HG03432 (cell line): ENCODE data around the gene AGAP1.
"Not testable (repeated sequence)": the region's sequence is repeated elsewhere in the genome, so short reads cannot be mapped to it uniquely, and the experiment has no call there.

Experiments used
- ATAC-seq: cut with Tn5 transposase; IDR thresholded peaks from one replicate; pipeline ENCODE4 v1.9.1; 2021; ENCODE audit warnings: mild to moderate bottlenecking, moderate library complexity; ENCODE audit not compliant: unreplicated experiment

AGAP1 gene

DNA sequence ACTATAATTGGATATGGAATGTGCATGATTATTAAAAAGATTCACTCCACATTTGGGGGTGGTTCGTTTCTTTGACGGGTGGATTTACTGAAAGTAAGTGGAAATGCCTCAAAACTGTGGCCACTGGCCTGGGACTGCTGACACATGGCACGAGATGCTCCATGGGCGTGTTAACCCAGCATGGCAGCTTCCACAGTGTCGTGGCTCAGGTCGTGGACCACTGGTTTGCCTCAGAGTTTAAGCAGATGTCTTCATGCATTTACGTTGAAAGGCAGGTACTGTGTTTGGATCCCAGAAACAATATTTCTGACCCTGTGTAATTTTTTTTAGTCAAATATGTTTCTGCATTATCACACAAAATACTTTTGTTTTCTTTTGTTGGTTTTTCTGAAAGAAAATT is 432.4 kb downstream of the AGAP1 start:
- no peak for ATAC-seq

DNA sequence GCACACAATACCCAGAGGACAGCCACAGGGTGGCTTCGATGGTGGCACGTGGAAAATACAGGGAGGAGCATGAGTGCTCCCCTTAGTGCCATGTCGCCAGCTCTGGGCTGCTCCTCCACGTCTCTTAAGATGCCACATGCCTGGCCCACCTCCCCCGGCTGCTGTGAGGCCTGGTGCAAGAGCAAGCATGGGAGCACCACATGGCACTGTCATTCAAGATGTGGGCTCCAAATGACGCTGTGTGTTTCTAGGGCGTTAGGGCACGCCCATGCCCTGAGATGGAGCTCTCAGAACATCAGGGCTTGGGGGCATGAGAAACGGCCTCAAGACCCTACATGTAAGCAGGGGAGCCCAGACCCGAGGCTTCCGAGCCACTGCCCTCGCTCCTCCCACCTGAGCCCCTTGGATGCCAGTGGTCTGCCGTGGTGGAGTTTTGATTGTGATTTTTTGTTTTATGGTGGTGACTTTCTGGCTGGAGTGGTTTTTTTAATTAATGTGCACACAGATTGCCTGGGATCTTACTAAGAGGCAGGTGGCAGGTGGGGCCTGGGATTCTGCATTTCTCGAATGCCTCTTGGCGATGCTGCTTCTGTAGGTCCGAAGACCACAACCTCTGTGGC is 435.0 kb downstream of the AGAP1 start:
- no peak for ATAC-seq

DNA sequence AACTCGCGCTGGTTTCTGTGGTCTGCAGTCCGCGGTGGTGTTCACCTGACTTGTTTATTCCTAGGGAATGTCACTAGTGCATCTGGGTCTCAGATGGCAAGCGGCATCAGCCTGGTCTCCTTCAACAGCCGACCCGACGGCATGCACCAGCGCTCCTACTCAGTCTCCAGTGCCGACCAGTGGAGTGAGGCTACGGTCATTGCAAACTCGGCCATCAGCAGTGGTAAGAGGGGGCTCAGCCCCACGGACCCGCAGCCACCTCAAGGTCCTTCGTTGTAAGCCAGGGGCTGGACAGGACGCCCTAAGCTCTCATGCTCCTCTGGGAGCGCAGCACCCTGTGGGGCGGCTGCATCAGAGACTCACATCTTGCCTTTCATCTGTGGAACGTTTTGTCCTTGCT is 436.9 kb downstream of the AGAP1 start:
- ATAC-seq: no peak

DNA sequence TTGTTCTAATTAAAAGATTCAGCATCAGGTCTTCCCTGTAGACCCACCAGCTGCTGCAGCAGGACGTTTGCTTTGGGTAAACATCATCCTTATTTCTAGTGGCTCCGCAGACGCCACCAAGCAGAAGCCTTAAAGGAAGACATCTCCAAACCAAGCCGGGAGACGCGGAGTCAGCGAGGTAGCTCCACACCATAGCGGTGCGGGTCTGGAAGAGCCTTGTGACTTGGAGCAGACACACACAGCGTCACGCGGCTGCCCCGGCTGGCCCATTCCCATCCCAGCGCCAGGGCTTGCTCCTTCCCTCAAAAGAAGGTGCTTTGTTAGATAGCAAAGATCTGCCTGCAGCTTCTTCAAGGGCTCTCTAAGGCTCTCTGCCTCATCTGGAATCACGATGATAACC is 437.8 kb downstream of the AGAP1 start:
- no peak for ATAC-seq

DNA sequence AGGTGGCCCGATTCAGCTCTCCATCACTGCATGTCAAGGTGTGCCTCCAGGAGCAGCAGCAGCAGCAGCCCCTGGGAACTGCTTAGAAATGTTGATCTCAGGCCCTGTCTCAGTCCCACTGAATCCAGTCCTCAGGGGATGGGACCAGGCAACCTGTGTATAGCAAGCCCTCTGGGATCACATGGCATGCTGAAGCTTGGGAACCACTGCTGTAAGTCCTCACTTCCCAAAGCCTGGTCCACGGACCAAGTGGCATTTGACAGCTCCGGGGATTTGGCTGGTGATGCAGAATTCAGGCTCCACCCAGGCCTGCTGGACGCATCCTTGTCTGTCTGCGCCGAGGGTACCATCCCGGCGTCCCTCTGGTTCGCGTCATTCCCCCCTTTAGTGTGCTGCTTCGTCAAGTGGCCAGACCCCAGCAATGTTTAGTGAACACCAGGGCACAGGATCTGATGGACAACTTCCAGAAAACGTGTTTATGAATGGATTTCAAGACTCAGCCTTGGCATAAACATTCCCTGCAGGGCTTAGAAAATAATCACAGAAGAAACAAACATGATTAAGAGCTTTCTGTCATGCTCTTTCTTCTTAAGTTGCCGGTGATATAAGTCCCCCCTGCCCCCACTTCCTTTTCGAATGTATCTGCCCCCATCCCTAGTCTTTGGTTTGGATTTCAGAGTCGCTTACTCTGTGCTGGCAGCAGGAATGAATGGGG is 440.4 kb downstream of the AGAP1 start:
- ATAC-seq: no peak

DNA sequence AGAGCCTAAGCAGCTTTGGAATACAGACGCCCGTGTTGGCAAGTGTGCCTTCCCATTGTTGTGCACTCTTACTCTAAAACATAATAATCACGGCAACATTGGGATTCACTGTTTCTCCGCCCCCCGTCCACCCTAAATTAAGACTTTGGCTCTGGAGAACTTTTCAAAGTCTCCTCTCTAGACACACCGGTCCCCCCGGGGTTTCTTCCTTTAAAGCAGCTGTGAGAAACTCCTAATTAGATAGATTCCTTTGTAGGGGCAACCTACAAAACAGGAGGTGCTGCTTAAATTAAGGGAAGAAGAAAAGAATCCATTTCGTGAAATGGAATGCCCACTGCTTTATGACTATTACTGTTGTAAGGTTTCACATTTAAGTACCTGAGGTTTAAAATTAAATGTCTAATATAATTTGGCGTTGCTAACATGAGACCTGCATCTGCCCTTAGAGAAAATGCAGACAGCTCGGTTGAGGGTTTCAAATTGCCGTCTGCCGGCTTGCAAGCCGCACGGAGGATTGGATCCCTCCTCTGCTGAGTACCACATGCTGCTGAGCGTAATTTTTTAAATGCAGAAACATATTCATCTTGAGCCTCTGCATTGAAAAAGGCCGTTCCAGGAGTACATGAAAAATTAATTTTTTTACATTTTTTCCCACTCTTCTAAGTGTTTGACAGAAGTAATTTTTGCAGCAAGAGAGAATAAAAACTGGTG is 441.1 kb downstream of the AGAP1 start:
- no peak for ATAC-seq

DNA sequence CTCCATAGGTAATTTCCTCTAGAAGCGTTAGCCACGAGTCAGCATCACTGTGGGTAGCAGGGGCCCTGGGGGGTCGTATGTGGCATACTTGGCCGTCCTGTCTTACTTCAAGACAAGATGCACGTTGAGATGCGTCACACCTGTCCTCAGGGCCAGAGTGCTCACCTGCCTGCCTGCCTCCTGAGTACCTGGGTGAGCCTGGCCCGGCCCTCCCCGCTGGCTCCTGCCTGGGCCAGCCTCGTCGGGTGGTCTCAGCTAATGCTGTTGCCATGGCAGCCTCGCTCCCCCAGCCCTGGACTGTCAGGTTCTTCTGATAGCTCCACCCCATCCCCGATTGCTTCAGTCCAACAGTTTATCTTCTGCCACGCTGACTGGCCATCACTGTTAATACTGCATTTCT is 441.9 kb downstream of the AGAP1 start:
- no peak for ATAC-seq

DNA sequence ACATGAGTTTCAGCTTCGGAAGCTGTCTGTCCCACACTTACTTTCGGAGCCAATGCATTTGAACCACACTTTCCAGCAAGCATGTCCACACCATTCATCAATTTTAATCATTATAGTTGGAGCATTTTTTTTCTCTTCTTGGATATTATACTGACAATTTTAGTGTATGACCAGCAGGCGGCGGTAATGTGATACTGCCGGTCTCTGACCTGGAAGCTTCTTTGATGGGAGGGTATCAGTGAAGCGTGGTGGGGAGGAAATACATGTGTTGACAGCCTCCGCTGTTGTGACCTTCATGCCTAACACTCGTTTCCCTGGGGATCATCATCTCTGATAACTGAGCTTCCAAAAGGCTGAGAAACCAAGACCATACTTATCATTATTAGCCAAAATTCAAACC is 442.6 kb downstream of the AGAP1 start:
- no peak for ATAC-seq

DNA sequence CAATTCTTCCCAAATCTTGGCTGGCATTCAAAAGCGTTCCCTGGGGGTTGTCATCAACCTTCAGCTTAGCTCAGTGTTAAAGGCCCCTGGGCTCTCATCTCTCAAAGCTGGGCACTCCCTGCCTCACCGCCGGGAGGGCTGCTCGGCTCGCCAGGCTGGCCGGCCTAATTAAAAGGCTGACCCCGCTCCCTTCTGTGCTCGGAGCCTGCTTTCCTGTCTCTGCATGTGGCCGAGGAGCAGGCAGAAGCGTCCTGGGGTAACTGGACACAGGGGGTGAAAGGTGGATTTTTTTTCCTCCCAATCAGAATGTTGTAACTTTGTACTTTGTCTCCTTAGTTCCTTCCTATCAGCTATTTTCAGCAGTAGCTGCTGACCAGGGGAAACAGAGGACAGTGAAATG is 443.2 kb downstream of the AGAP1 start:
- ATAC-seq: no peak

DNA sequence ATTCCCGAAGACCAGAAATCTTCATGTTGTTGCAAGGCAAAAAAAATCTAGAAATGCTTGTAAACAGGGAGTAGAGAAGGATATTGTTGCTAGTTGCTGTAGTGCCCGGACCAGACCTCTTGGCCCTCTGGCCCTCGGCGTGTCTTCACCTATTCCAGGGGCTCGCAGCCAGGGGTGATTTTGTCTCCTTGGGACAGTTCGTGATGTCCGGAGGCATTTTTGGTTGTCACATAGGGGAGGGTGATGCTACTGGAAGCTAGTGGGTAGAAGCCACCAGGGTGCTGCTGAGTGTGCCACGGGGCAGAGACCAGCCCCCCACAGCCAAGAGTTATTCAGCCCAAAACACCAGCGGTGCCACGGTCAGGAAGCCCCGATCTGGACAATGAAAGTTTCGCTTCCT is 443.7 kb downstream of the AGAP1 start:
- ATAC-seq: no peak

DNA sequence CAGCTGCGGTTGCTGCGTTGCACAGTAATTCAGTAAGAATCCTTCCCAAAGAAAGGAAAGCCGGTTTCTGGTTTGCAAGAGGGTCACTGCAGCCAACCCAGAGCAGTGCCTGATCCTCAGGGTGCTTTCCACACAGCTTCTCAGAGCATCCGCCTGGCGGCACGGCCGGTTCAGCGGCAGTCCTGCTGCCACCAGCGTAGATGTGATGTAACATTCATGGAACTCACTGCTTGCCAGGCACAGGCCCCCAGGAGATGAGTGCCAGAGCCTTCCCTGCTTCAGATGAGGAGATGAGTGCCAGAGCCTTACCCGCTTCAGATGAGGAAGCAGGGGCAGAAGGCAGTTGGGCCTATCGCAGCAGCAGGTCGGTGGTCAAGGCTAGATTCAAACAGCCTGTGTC is 444.1 kb downstream of the AGAP1 start:
- ATAC-seq: no peak

DNA sequence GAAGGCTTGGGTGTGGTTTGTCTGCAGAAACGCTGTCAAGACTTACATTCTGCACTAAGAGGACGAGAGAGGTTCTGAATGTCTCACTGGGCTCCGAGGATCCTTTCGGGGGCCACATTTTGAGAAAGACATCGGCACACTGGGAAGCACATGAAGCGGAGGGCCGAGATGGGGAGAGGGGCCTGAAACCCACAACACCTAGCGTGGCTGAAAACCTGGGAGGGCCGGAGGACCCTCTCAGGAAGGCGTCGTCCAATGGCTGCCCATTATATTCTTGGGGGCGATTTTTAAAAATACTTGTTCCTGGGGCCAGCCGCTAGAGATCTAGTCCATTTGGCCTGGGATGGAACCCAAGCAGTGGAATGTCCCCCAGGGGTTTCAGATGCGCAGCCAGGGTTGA is 444.8 kb downstream of the AGAP1 start:
- no peak for ATAC-seq

DNA sequence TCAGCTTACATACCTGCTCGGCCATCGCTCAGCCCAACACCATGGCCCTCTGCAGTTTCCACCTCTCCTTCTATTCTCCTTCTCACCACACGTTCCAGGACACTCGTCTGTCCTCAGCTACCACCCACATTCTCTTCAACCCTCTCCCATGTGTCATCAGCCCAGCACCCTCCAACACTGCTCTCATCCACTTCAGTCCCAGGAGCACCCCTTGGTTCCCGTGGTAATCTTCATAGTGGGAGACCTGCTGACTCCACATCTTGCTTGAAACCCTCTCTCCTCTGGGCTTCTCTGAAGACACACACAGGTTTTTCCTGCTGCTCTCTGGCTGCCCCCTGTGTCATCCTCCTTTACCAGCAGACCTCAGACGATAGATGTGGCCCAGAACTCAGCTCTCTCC is 445.6 kb downstream of the AGAP1 start:
- ATAC-seq: no peak

DNA sequence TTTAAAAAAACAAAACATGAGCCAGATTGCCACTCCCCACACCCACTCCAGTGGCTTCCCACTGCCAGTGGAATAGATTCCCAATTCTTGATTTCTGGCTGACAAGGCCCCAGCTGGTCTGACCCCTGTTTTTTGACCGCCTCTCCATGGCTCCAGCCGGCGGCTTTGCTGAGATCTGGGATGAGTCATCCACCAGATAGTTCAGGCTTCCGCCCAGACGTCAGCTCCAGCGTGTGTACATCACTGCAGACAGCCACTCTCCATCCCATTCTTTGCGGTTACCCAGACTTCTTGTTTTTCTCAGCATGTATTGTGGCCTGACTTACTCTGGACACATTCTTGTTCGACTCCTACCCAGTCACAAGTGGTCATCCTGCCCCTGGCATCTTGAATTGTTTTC is 446.5 kb downstream of the AGAP1 start:
- ATAC-seq: no peak

DNA sequence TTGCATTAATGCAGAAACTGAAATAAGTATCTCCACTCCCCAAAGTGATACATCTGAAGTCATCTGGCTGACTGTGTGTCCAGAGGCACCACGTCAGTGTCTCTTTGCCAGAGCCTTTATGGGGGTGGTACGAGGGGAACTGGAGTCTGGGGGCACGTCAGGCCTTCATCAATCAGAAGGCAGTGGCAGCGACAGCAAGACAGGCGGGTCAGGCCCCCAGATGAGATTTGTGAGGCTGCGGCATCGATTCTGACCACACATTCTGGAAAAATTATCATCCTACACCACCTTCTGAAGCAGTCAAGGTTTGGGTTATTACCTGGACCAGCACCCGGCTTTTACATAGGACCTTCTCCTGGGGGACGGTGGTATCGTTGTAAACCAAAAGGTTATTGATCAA is 450.7 kb downstream of the AGAP1 start:
- ATAC-seq: no peak

DNA sequence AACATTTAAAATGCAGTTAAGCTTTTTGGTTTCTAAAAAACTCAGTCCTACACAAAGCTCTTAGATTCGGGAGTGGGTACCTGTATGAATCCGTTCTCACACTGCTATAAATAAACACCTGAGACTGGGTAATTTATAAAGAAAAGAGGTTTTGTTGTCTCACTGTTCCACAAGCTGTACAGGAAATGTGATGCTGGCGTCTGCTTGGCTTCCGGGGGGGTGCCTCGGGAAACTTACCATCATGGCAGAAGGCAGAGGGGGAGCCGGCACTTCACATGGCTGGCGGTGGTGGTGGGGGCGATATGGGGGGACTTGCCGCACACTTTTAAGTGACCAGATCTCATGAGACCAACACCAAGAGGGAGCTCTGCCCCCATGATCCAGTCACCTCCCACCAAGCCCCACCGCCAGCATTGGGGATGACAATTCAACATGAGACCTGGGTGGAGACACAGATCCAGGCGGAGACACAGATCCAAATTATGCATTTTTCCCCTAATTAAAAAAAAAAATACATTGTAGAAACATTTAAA is 451.8 kb downstream of the AGAP1 start:
- ATAC-seq: no peak

DNA sequence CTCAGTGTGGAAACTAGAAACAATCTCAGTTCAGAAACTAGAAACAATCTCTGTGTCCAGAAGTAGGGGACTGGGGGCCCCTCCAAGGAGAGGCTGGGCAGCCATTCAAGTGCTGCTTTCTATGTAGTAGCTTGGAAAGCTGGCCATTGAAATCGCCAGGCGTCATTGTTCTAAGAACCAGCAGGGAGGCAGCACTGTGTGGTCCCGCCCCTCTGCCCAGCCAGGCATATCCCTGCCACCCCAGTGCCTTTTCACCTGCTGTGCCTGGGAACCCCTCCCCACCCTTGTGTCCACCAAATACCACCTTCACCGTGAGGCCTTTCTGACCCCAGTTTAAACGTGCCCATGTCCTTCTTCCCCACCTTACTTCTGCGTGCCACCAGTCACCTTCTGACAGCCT is 452.7 kb downstream of the AGAP1 start:
- ATAC-seq: no peak

DNA sequence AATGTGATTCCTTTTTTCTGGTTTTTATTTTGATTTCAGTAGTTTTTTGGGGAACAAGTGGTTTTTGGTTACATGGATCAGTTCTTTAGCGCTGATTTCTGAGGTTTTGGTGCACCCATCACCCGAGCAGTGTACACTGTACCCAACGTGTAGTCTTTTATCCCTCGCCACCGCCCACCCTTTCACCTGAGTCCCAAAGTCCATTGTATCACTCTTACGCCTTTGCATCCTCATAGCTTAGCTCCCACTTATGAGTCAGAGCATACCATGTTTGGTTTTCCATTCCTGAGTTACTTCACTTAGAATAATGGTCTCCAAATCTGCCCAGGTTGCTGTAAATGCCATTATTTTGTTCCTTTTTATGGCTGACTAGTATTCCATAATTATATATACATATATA is 453.2 kb downstream of the AGAP1 start:
- ATAC-seq: not testable (repeated sequence)

DNA sequence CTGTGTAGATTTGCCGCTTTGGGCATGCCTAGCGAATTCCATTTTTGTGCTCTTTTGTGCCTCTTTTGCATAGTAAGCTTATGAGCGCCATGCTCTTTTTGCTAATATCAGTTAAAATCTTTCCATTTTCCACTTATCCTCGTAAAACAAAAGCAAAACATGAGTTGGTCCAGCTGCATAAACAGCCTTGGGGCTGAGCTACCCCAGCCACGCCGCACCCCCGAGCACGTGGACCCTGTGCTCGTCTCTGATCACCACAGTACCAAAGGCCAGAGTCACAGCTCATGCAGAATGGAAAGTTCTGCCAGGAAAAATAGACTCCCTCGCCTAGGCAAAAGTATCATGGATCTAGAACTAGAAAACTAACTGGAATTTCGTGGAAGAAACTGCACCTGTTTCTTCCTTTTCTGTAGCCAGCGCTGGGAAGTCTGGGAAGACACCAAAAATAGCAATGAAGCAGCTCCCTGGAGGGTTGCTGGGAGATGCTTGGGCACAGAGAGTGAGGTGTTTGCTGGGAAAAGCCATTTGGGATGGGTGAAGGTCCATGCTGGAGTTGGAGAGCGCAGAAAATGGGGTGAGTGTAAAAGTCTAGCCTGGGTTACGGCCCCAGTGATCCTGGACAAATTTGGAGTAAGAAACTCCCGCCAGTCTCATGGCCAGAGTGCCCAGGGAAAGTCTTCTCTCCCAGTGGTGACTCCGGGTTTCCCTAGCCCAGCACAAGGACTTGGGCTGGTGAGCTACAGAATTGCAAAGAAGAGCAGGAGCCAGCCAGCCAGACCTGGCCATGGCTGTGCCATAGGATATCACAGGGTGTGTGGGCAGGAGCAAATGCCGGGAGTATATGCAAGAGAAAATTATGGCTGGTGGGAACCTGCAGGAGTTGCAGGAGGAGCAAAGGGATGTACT is 456.0 kb downstream of the AGAP1 start:
- ATAC-seq: no peak

DNA sequence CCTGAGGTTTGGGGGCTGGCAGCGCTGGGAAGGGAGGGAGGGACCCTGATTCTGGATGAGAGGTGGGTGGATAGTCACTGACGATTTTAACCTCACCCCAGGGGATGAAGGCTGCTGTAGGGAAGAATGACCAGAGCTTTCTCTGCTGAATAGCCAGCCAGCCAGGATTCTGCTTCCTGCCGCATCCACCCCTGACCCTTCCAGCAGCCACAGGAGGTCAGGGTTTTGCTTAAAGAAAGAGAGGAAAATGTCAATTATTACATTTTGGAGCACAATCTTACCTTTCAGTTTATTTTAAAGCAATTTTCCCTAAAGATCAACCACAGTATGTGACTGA is 456.6 kb downstream of the AGAP1 start:
- no peak for ATAC-seq

DNA sequence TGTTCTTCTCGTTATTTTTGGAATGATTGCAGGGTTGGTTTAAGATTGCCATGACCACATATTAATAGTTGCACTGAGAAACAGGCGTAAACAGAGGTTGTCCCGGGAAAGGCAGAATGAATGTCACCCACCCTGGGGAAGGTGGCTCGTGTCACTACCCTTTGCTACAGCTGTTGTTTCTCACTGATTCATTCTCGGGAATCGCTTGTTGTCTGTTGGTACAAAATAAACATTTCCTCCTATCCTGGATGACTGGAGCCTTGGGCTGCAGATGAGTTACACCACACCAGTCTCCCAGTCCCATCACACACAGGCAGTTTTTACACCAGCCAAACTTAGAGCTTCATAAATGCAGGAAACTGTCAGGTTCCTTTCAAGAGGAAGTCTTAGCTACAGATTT is 457.6 kb downstream of the AGAP1 start:
- no peak for ATAC-seq
